Measurements from ENCODE around the gene NCBP2.
"Not testable (repeated sequence)": the region's sequence is repeated elsewhere in the genome, so short reads cannot be mapped to it uniquely, and the experiment has no call there.

NCBP2 gene

DNA sequence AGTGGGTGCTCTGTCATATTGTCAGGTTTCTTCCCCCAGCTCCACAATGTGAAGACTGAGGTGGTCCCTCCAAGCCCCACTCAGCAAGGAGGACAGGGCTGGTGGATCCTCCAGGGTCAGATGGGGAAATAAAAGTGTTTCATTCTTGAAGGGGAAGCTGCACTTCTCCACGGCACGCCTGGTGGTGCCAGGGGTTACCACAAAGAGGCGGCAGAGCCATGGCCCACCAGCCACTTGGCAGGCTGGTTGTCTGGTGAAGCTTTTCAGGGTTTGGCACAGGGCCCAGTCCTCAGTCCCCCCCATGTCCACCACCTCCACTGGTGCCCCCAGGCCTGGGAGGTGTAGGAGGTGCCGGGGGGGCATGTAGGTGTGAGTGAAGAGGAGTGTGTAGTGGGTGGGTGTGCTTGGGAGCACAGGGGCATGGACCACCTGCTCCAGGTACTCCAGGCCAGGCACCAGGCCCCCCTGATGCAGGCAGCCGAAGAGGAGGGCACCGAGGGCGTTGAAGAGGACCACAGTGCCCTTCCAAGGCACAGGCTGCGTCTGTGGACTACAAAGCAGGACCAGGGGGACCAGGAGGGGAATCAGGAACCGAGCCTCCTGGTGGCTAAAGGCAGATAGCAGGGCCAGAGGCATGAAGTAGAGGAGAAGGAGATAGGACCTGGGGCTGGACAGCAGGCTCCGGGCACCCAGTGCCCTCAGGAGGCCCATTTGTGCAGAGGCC, 5.0 kb upstream of the NCBP2 start:
- Histone ChIP-seq H3F3A (ENCODE audit: insufficient read depth) (no peaks in the 10 kb centered on the region), H3K9me3 (ENCODE audit: insufficient read depth, low read length) (no peaks in the 10 kb centered on the region), H3K9ac (ENCODE audit: low read length) (no peak overlapping the region), H3K27me3 (ENCODE audit: low read length) (no peaks in the 10 kb centered on the region), H3K27ac (ENCODE audit: low read depth, low read length) (no peak overlapping the region), H3K4me3 (ENCODE audit: insufficient read depth, low read length, poor library complexity, severe bottlenecking) (no peak overlapping the region), H3K79me2 (ENCODE audit: insufficient read depth, low read length) (peaks cover 14% of the 10 kb centered on the region), H2AFZ (ENCODE audit: low read depth, low read length, severe bottlenecking) (no peak overlapping the region), H3K9me2 (replicated peaks; ENCODE audit: insufficient read depth, low read length) (no peaks in the 10 kb centered on the region), H3K4me2 (ENCODE audit: low read depth, low read length, poor library complexity, severe bottlenecking) (no peak overlapping the region), H4K20me1 (ENCODE audit: low read depth, low read length) (peaks cover 2% of the 10 kb centered on the region; the same call in 1 of the 2 replicates), H3K36me3 (ENCODE audit: low read length) (no peaks in the 10 kb centered on the region)
- no peak for TF ChIP-seq EZH2phosphoT487 (conservative IDR thresholded peaks at IDR 0.05; ENCODE audit: low read length)
- TF ChIP-seq, protein P1, sequence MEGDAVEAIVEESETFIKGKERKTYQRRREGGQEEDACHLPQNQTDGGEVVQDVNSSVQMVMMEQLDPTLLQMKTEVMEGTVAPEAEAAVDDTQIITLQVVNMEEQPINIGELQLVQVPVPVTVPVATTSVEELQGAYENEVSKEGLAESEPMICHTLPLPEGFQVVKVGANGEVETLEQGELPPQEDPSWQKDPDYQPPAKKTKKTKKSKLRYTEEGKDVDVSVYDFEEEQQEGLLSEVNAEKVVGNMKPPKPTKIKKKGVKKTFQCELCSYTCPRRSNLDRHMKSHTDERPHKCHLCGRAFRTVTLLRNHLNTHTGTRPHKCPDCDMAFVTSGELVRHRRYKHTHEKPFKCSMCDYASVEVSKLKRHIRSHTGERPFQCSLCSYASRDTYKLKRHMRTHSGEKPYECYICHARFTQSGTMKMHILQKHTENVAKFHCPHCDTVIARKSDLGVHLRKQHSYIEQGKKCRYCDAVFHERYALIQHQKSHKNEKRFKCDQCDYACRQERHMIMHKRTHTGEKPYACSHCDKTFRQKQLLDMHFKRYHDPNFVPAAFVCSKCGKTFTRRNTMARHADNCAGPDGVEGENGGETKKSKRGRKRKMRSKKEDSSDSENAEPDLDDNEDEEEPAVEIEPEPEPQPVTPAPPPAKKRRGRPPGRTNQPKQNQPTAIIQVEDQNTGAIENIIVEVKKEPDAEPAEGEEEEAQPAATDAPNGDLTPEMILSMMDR (IDR thresholded peaks at IDR 0.05; ENCODE audit: insufficient read depth, low read length, poor library complexity, severe bottlenecking): no peak

DNA sequence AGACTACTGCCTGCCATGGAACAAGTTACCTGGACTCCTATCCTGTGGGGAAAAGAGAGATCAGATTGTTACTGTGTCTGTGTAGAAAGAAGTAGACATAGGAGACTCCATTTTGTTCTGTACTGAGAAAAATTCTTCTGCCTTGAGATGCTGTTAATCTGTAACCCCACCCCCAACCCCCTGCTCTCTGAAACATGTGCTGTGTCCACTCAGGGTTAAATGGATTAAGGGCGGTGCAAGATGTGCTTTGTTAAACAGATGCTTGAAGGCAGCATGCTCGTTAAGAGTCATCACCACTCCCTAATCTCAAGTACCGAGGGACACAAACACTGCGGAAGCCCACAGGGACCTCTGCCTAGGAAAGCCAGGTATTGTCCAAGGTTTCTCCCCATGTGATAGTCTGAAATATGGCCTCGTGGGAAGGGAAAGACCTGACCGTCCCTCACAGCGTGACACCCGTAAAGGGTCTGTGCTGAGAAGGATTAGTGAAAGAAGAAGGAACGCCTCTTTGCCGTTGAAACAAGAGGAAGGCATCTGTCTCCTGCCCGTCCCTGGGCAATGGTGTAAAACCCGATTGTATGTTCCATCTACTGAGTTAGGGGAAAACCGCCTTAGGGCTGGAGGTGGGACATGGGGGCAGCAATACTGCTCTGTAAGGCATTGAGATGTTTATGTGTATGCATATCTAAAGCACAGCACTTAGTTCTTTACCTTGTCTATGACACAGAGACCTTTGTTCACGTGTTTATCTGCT, 1.9 kb upstream of the NCBP2 start:
- not testable (repeated sequence) for H3K36me3 ChIP-seq (ENCODE audit: low read length); H3K4me3 ChIP-seq (ENCODE audit: insufficient read depth, low read length, poor library complexity, severe bottlenecking); H3K27ac ChIP-seq (ENCODE audit: low read depth, low read length); H3K27me3 ChIP-seq (ENCODE audit: low read length); H3K9me3 ChIP-seq (ENCODE audit: insufficient read depth, low read length); H2AFZ ChIP-seq (ENCODE audit: low read depth, low read length, severe bottlenecking); H3K9me2 ChIP-seq (replicated peaks; ENCODE audit: insufficient read depth, low read length); H3F3A ChIP-seq (ENCODE audit: insufficient read depth); H4K20me1 ChIP-seq (ENCODE audit: low read depth, low read length); H3K9ac ChIP-seq (ENCODE audit: low read length)
- Histone ChIP-seq H3K79me2 (ENCODE audit: insufficient read depth, low read length) (peaks cover 44% of the 10 kb centered on the region), H3K4me2 (ENCODE audit: low read depth, low read length, poor library complexity, severe bottlenecking) (peak overlapping the region; percentile 84)

DNA sequence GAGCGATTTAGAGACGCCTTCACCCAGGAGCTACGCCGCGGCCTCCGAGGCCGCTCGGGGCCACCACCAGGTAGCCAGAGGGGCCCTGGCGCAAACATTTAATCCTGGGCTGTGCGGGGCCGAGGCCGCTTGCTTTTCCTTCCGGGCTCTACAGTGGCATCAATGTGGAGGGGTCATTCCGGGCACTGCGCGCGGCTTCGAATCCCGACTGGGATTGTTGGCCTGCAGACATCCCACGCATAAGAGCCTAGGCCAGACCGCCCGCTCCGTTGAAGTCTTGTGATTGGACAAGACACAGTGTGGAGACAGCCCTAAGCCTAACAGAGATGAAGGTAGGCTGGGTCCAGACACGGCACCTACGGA, 568 bp upstream of the NCBP2 start:
- Histone ChIP-seq H4K20me1 (ENCODE audit: low read depth, low read length) (peaks cover 2% of the 10 kb centered on the region; the same call in 1 of the 2 replicates), H3K9me3 (ENCODE audit: insufficient read depth, low read length) (no peaks in the 10 kb centered on the region), H3K4me2 (ENCODE audit: low read depth, low read length, poor library complexity, severe bottlenecking) (peak overlapping the region; percentile 84), H3K4me3 (ENCODE audit: insufficient read depth, low read length, poor library complexity, severe bottlenecking) (peak overlapping the region; percentile 94), H3K27me3 (ENCODE audit: low read length) (no peaks in the 10 kb centered on the region), H3K27ac (ENCODE audit: low read depth, low read length) (no peak overlapping the region), H3K9ac (ENCODE audit: low read length) (peak overlapping the region; percentile 99), H3K9me2 (replicated peaks; ENCODE audit: insufficient read depth, low read length) (no peaks in the 10 kb centered on the region), H3F3A (ENCODE audit: insufficient read depth) (peaks cover 9% of the 10 kb centered on the region), H2AFZ (ENCODE audit: low read depth, low read length, severe bottlenecking) (peak overlapping the region; percentile 69), H3K36me3 (ENCODE audit: low read length) (peaks cover 10% of the 10 kb centered on the region; the same call in 1 of the 2 replicates), H3K79me2 (ENCODE audit: insufficient read depth, low read length) (peaks cover 56% of the 10 kb centered on the region)
- no peak for TF ChIP-seq EZH2phosphoT487 (conservative IDR thresholded peaks at IDR 0.05; ENCODE audit: low read length)
- TF ChIP-seq, protein P1 (IDR thresholded peaks at IDR 0.05; ENCODE audit: insufficient read depth, low read length, poor library complexity, severe bottlenecking): no peak

All from SU-DHL-6 (cell line).